SH-SY5Y (cell line): Measurements from ENCODE around the gene COL26A1.

Source experiments
- GATA2 ChIP-seq: IDR thresholded peaks from 2 replicates; pipeline ENCODE4 v1.6.1; 2011; ENCODE audit warnings: mild to moderate bottlenecking, low read depth, low read length
- GATA3 ChIP-seq: IDR thresholded peaks from 2 replicates; pipeline ENCODE4 v1.6.1; 2011; ENCODE audit warnings: low read depth, mild to moderate bottlenecking, low read length, moderate library complexity

Gene COL26A1

GRCh38 chr7:101363734-101364374 is 1.2 kb downstream of the COL26A1 start:
- TF ChIP-seq GATA3: no peak
- no peak for TF ChIP-seq GATA2

GRCh38 chr7:101365956-101366355 is 3.3 kb downstream of the COL26A1 start:
- TF ChIP-seq GATA3: no peak
- no peak for TF ChIP-seq GATA2

- TF ChIP-seq GATA3: no peak
- TF ChIP-seq GATA2: no peak
Observed at GRCh38 chr7:101367676-101368075, 5.0 kb downstream of the COL26A1 start.

- TF ChIP-seq GATA2 (no peak), GATA3 (no peak)
Observed at GRCh38 chr7:101368422-101369165, 5.9 kb downstream of the COL26A1 start.

- TF ChIP-seq GATA3: no peak
- TF ChIP-seq GATA2: no peak
Observed at GRCh38 chr7:101370836-101371235, 8.2 kb downstream of the COL26A1 start.

- TF ChIP-seq GATA2: no peak
- no peak for TF ChIP-seq GATA3
Observed at GRCh38 chr7:101373812-101374614, 11.3 kb downstream of the COL26A1 start.

GRCh38 chr7:101374990-101375389 is 12.3 kb downstream of the COL26A1 start:
- no peak for TF ChIP-seq GATA2
- no peak for TF ChIP-seq GATA3

- TF ChIP-seq GATA2 (no peak), GATA3 (no peak)
Observed at GRCh38 chr7:101376601-101377000, 13.9 kb downstream of the COL26A1 start.

- TF ChIP-seq GATA3 (no peak), GATA2 (no peak)
Observed at GRCh38 chr7:101377189-101377736, 14.6 kb downstream of the COL26A1 start.

- TF ChIP-seq GATA2 (no peak), GATA3 (no peak)
Observed at GRCh38 chr7:101378751-101379174, 16.1 kb downstream of the COL26A1 start.

GRCh38 chr7:101379302-101379701 is 16.6 kb downstream of the COL26A1 start:
- TF ChIP-seq GATA2 (no peak), GATA3 (no peak)

GRCh38 chr7:101381549-101382111 is 19.0 kb downstream of the COL26A1 start:
- TF ChIP-seq GATA3 (no peak), GATA2 (no peak)

- TF ChIP-seq GATA3 (no peak), GATA2 (no peak)
Observed at GRCh38 chr7:101382937-101383336, 20.3 kb downstream of the COL26A1 start.

- TF ChIP-seq GATA3 (no peak), GATA2 (no peak)
Observed at GRCh38 chr7:101386177-101386557, 23.5 kb downstream of the COL26A1 start.
